GM06990 (cell line): ENCODE measurements around the gene COMMD1.

Experiments
- DNase-seq: peaks from one replicate; pipeline ENCODE4 v3.0.0-alpha.2; 2011; ENCODE audit not compliant: insufficient read length; ENCODE audit errors: extremely low read depth
- H3K27me3 ChIP-seq: replicated peaks from 2 replicates; pipeline ENCODE4 v1.6.0; 2011; ENCODE audit warnings: low read length; ENCODE audit not compliant: control insufficient read depth, insufficient read depth
- H3K36me3 ChIP-seq: 2 replicates; pipeline ENCODE4 v1.5.1; 2011; ENCODE audit warnings: low read length; ENCODE audit not compliant: control insufficient read depth, insufficient read depth
- H3K4me3 ChIP-seq: replicated peaks from 2 replicates; pipeline ENCODE4 v1.5.1; 2011; ENCODE audit warnings: low read depth, mild to moderate bottlenecking, control low read depth, low read length
- CTCF ChIP-seq: IDR thresholded peaks from 2 replicates; pipeline ENCODE4 v1.5.1; 2011; ENCODE audit warnings: low read length, control low read depth, mild to moderate bottlenecking, inconsistent platforms; ENCODE audit not compliant: insufficient read depth, poor library complexity, severe bottlenecking

COMMD1 gene

GRCh38 chr2:61948661-61949457 is 43.4 kb downstream of the COMMD1 start:
- H3K27me3 ChIP-seq, result no peaks in the 10 kb centered on the region
- no peak for DNase-seq
- H3K36me3 ChIP-seq, result no peaks in the 10 kb centered on the region
- no peak overlapping the region for H3K4me3 ChIP-seq
- TF ChIP-seq CTCF, result no peak

- no peaks in the 10 kb centered on the region for H3K36me3 ChIP-seq
- no peak overlapping the region for H3K4me3 ChIP-seq
- TF ChIP-seq CTCF, result no peak
- no peak for DNase-seq
- H3K27me3 ChIP-seq, result no peaks in the 10 kb centered on the region
These were observed 43.9 kb downstream of the COMMD1 start for GRCh38 chr2:61949458-61949713.

GRCh38 chr2:61949714-61950560 is 44.5 kb downstream of the COMMD1 start:
- Histone ChIP-seq H3K4me3 (no peak overlapping the region), H3K36me3 (no peaks in the 10 kb centered on the region), H3K27me3 (no peaks in the 10 kb centered on the region)
- TF ChIP-seq CTCF, result no peak
- DNase-seq, result no peak

- Histone ChIP-seq H3K27me3 (no peaks in the 10 kb centered on the region), H3K36me3 (no peaks in the 10 kb centered on the region), H3K4me3 (no peak overlapping the region)
- no peak for TF ChIP-seq CTCF
- DNase-seq, result no peak
These were observed 45.3 kb downstream of the COMMD1 start for GRCh38 chr2:61950571-61951315.

- H3K27me3 ChIP-seq, result no peaks in the 10 kb centered on the region
- no peak overlapping the region for H3K4me3 ChIP-seq
- DNase-seq, result no peak
- TF ChIP-seq CTCF, result no peak
- no peaks in the 10 kb centered on the region for H3K36me3 ChIP-seq
These were observed 46.4 kb downstream of the COMMD1 start for GRCh38 chr2:61951881-61952280.
